MM.1S (cell line): Measurements from ENCODE around the gene TPX2.
A peak's percentile ranks its signal among the peaks of the same experiment; 100 is the strongest.

Source experiments
- DNase-seq: peaks from one replicate; pipeline ENCODE4 v3.0.0-alpha.2; 2015
- H2AFZ ChIP-seq: fragments of 300-600 bp; sonication (generic); 2 replicates; pipeline ENCODE4 v1.6.0; 2016; ENCODE audit warnings: antibody characterized with exemption, low read length
- H3F3A ChIP-seq: fragments of 300-600 bp; sonication (generic); 2 replicates; pipeline ENCODE4 v1.6.1; 2016; ENCODE audit warnings: mild to moderate bottlenecking, antibody characterized with exemption, low read length, moderate library complexity, mixed read lengths; ENCODE audit not compliant: insufficient read depth
- H3K27ac ChIP-seq: fragments of 300-600 bp; sonication (generic); 2 replicates; pipeline ENCODE4 v1.5.1; 2016; ENCODE audit warnings: mild to moderate bottlenecking, low read length
- H3K27me3 ChIP-seq: fragments of 300-600 bp; sonication (generic); replicated peaks from 2 replicates; pipeline ENCODE4 v1.6.0; 2016; ENCODE audit warnings: low read length; ENCODE audit not compliant: insufficient read depth
- H3K36me3 ChIP-seq: fragments of 300-600 bp; sonication (generic); replicated peaks from 2 replicates; pipeline ENCODE4 v1.6.1; 2016; ENCODE audit warnings: mild to moderate bottlenecking, low read length, mixed read lengths; ENCODE audit not compliant: insufficient read depth
- H3K4me1 ChIP-seq: fragments of 300-600 bp; sonication (generic); 2 replicates; pipeline ENCODE4 v1.6.1; 2016; ENCODE audit warnings: low read length, mixed read lengths
- H3K4me2 ChIP-seq: fragments of 300-600 bp; sonication (generic); 2 replicates; pipeline ENCODE4 v1.6.0; 2016; ENCODE audit warnings: low read depth, low read length
- H3K4me3 ChIP-seq: fragments of 300-600 bp; sonication (generic); 2 replicates; pipeline ENCODE4 v1.5.1; 2016; ENCODE audit warnings: low read length, mixed read lengths
- H3K79me2 ChIP-seq: fragments of 300-600 bp; sonication (generic); 2 replicates; pipeline ENCODE4 v1.6.1; 2016; ENCODE audit warnings: mixed run types, low read length, mixed read lengths
- H3K9ac ChIP-seq: fragments of 300-600 bp; sonication (generic); 2 replicates; pipeline ENCODE4 v1.6.1; 2016; ENCODE audit warnings: low read length, mixed read lengths
- H3K9me2 ChIP-seq: fragments of 300-600 bp; sonication (generic); replicated peaks from 2 replicates; pipeline ENCODE4 v1.6.1; 2016; ENCODE audit warnings: mild to moderate bottlenecking, low read length, mixed read lengths; ENCODE audit not compliant: insufficient read depth
- H3K9me3 ChIP-seq: fragments of 300-600 bp; sonication (generic); replicated peaks from 2 replicates; pipeline ENCODE4 v1.6.1; 2016; ENCODE audit warnings: mild to moderate bottlenecking, low read length, mixed read lengths; ENCODE audit not compliant: insufficient read depth
- H4K20me1 ChIP-seq: fragments of 300-600 bp; sonication (generic); 2 replicates; pipeline ENCODE4 v1.6.1; 2016; ENCODE audit warnings: mild to moderate bottlenecking, low read length, moderate library complexity, mixed read lengths; ENCODE audit not compliant: insufficient read depth
- EZH2 ChIP-seq: fragments of 300-600 bp; sonication (generic); optimal IDR thresholded peaks from 2 replicates; pipeline ENCODE3; 2017; ENCODE audit warnings: low read depth, mild to moderate bottlenecking, antibody characterized with exemption, low read length, mixed read lengths
- EZH2phosphoT487 ChIP-seq: fragments of 300-600 bp; sonication (generic); IDR thresholded peaks from 2 replicates; pipeline ENCODE4 v1.6.1; 2018; ENCODE audit warnings: antibody characterized with exemption, low read length
- TF ChIP-seq, protein P1 (sequence below): fragments of 300-600 bp; sonication (generic); IDR thresholded peaks from 2 replicates; pipeline ENCODE4 v1.5.1; 2016; ENCODE audit warnings: antibody characterized with exemption, low read length, mixed read lengths

Gene TPX2

GRCh38 chr20:31823360-31824124 is 84.5 kb downstream of the TPX2 start:
- Histone ChIP-seq H4K20me1 (no peaks in the 10 kb centered on the region), H3K79me2 (no peaks in the 10 kb centered on the region), H3K36me3 (no peaks in the 10 kb centered on the region), H3K9ac (no peak overlapping the region), H3K27ac (no peak overlapping the region), H3K27me3 (no peaks in the 10 kb centered on the region; the same call in 1 of the 2 replicates), H3K4me3 (no peak overlapping the region), H3F3A (no peaks in the 10 kb centered on the region), H3K9me2 (no peaks in the 10 kb centered on the region), H3K9me3 (no peaks in the 10 kb centered on the region), H3K4me1 (peaks cover 17% of the 10 kb centered on the region), H2AFZ (no peak overlapping the region), H3K4me2 (peak overlapping the region; percentile 56)
- no peak for TF ChIP-seq EZH2phosphoT487
- TF ChIP-seq EZH2: no peak
- TF ChIP-seq, protein P1, sequence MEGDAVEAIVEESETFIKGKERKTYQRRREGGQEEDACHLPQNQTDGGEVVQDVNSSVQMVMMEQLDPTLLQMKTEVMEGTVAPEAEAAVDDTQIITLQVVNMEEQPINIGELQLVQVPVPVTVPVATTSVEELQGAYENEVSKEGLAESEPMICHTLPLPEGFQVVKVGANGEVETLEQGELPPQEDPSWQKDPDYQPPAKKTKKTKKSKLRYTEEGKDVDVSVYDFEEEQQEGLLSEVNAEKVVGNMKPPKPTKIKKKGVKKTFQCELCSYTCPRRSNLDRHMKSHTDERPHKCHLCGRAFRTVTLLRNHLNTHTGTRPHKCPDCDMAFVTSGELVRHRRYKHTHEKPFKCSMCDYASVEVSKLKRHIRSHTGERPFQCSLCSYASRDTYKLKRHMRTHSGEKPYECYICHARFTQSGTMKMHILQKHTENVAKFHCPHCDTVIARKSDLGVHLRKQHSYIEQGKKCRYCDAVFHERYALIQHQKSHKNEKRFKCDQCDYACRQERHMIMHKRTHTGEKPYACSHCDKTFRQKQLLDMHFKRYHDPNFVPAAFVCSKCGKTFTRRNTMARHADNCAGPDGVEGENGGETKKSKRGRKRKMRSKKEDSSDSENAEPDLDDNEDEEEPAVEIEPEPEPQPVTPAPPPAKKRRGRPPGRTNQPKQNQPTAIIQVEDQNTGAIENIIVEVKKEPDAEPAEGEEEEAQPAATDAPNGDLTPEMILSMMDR: no peak
- peak; percentile 66 for DNase-seq

DNA sequence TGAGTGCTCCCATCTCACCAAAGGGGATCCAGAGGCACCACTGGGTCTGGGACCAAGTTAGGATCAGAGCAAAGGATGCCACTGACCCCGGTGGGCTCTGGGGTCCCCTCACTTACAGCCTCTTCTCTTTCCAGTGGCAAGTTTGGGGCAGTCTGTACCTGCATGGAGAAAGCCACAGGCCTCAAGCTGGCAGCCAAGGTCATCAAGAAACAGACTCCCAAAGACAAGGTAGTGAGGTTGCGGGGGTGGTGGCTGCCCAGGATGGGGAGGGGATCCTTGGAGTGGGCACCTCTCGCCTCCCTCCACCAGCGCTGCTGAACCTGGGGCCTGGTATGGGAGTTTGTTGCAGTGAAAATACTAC is 85.0 kb downstream of the TPX2 start:
- TF ChIP-seq EZH2: no peak
- TF ChIP-seq EZH2phosphoT487: no peak
- TF ChIP-seq, protein P1: no peak
- H3K9me3 ChIP-seq: no peaks in the 10 kb centered on the region
- no peaks in the 10 kb centered on the region for H3K9me2 ChIP-seq
- no peaks in the 10 kb centered on the region; the same call in 1 of the 2 replicates for H3K27me3 ChIP-seq
- no peak for DNase-seq
- H4K20me1 ChIP-seq: no peaks in the 10 kb centered on the region
- H3K4me2 ChIP-seq: peak overlapping the region; percentile 21
- no peak overlapping the region for H3K27ac ChIP-seq
- H3K4me3 ChIP-seq: no peak overlapping the region
- no peaks in the 10 kb centered on the region for H3F3A ChIP-seq
- H2AFZ ChIP-seq: no peak overlapping the region
- no peaks in the 10 kb centered on the region for H3K36me3 ChIP-seq
- H3K4me1 ChIP-seq: peaks cover 17% of the 10 kb centered on the region
- no peaks in the 10 kb centered on the region for H3K79me2 ChIP-seq
- no peak overlapping the region for H3K9ac ChIP-seq

GRCh38 chr20:31824554-31825313 is 85.6 kb downstream of the TPX2 start:
- Histone ChIP-seq H3K36me3 (no peaks in the 10 kb centered on the region), H3K27me3 (no peaks in the 10 kb centered on the region; the same call in 1 of the 2 replicates), H3K9ac (no peak overlapping the region), H3K9me2 (no peaks in the 10 kb centered on the region), H3K9me3 (no peaks in the 10 kb centered on the region), H3K79me2 (no peaks in the 10 kb centered on the region), H4K20me1 (no peaks in the 10 kb centered on the region), H3F3A (no peaks in the 10 kb centered on the region), H3K4me3 (no peak overlapping the region), H2AFZ (no peak overlapping the region), H3K4me1 (peaks cover 17% of the 10 kb centered on the region), H3K27ac (no peak overlapping the region), H3K4me2 (no peak overlapping the region; the same call in 1 of the 2 replicates)
- TF ChIP-seq, protein P1: no peak
- no peak for TF ChIP-seq EZH2
- TF ChIP-seq EZH2phosphoT487: no peak
- DNase-seq: no peak
